Stomach (tissue), 9 donors: Measurements from ENCODE around the gene SNPH. TPM values are rescaled to one million over a fixed set of nuclear protein-coding genes. Genes with fewer than 3 reads are reported as not detected.
A peak's percentile ranks its signal among the peaks of the same experiment; 100 is the strongest.

Experiments
- DNase-seq, 2 donors: peaks; one replicate each; pipeline versions ENCODE4 v3.0.0 to v3.0.0-alpha.2; 2013 to 2019
- H3K27ac ChIP-seq, 5 donors: fragments of 200-600 bp in 4 of 5; sonication (generic) in 4 of 5; one replicate each; pipeline ENCODE4 v1.5.1; 2013 to 2019; ENCODE audit warnings: mild to moderate bottlenecking in 1 of 5, moderate library complexity in 1 of 5
- H3K27me3 ChIP-seq, 3 donors: fragments of 200-600 bp; sonication (generic); one replicate each; pipeline ENCODE4 v1.5.1; 2017 to 2019; ENCODE audit warnings: mixed run types in 1 of 3
- H3K36me3 ChIP-seq, 4 donors: fragments of 200-600 bp; sonication (generic); 1 replicate in 3 of 4; 2 replicates in 1 of 4; pipeline ENCODE4 v1.5.1; 2016 to 2019
- H3K4me1 ChIP-seq, 4 donors: fragments of 200-600 bp; sonication (generic); one replicate each; pipeline ENCODE4 v1.5.1; 2016 to 2019
- H3K4me3 ChIP-seq, 4 donors: fragments of 200-600 bp; sonication (generic) in 3 of 4; one replicate each; pipeline ENCODE4 v1.5.1; 2016 to 2019; ENCODE audit warnings: mild to moderate bottlenecking in 1 of 4
- H3K9me3 ChIP-seq, 4 donors: fragments of 200-600 bp; sonication (generic); one replicate each; pipeline ENCODE4 v1.5.1; 2016 to 2019
- CTCF ChIP-seq, 7 experiments: fragments of 450-650 bp in 4 of 7; fragments of 200-600 bp in 3 of 7; sonication (generic) in 3 of 7; IDR thresholded peaks; one replicate each; pipeline ENCODE4 v1.5.1; 2016 to 2019; ENCODE audit warnings: antibody characterized with exemption in 7 of 7, control low read depth in 2 of 7, mild to moderate bottlenecking in 1 of 7
- EP300 ChIP-seq: sonication (generic); formaldehyde crosslinking; IDR thresholded peaks from one replicate; pipeline ENCODE4 v1.6.1; 2017; ENCODE audit warnings: antibody characterized with exemption
- POLR2A ChIP-seq, 4 donors: fragments of 450-650 bp; IDR thresholded peaks; one replicate each; pipeline ENCODE4 v1.6.1; 2016; ENCODE audit warnings: antibody characterized with exemption in 4 of 4, control low read depth in 2 of 4, mild to moderate bottlenecking in 1 of 4, moderate library complexity in 1 of 4
- POLR2AphosphoS5 ChIP-seq, 3 donors: sonication (generic); formaldehyde crosslinking; IDR thresholded peaks; one replicate each; pipeline ENCODE4 v1.6.1; 2016; ENCODE audit warnings: antibody characterized with exemption in 3 of 3
- WGBS, 5 donors: extraction: QIAGEN DNeasy Blood & Tissue Kit in 3 of 5; methylation state at CpG; one replicate each; pipeline versions ENCODE4 v1.1.5 to v1.1.7; 2013 to 2018; 5-methylcytosine and 5-hydroxymethylcytosine counted together
- intact Hi-C: fragments of 100-400 bp; cut with DNase I; formaldehyde crosslinking; loops from one replicate; pipeline ENCODE4 v1.15.1; 2023; ENCODE audit warnings: low total_unique reads
- polyA plus RNA-seq, 3 donors: library from polyadenylated mRNA; stranded (reverse); fragments of 200-250 nt; gene quantifications; one replicate each; pipeline ENCODE4 v1.2.3, GENCODE V29; 2013
- total RNA-seq, 5 donors: library from RNA; depleted of rRNA; stranded (reverse); fragments of >200 nt; gene quantifications; one replicate each; pipeline versions ENCODE4 v1.1.0 to v1.2.3, GENCODE V29; 2014 to 2016
- donor health status: healthy with polysubstance abuse.
- donor health status: Bipolar disorder and iron deficiency.
- donor health status: healthy.

The SNPH gene
- total and polyA plus RNA-seq, 8 donors: 1.8 to 15.6 (median 3.9) TPM

GRCh38 chr20:1287306-1287705 is 21.2 kb downstream of the SNPH start:
- no peak for DNase-seq
- peaks cover 0 to 18% (median 12%) of the 10 kb centered on the region in 4 donors for H3K4me1 ChIP-seq
- WGBS, 5 donors: 78 to 94% (median 89%) methylated on average over 1 of the region's 1 CpG
- H3K4me3 ChIP-seq: no peak overlapping the region
- no peak overlapping the region for H3K27ac ChIP-seq
- H3K36me3 ChIP-seq: no peaks in the 10 kb centered on the region
- H3K9me3 ChIP-seq: no peaks in the 10 kb centered on the region
- TF ChIP-seq POLR2AphosphoS5 (IDR thresholded peaks at IDR 0.05): no peak
- TF ChIP-seq POLR2A (IDR thresholded peaks at IDR 0.05): no peak
- TF ChIP-seq EP300: no peak
- TF ChIP-seq CTCF (IDR thresholded peaks at IDR 0.05): no peak
- intact Hi-C loops: no loop called here
- no peaks in the 10 kb centered on the region for H3K27me3 ChIP-seq

GRCh38 chr20:1287787-1288569 is 21.9 kb downstream of the SNPH start:
- Histone ChIP-seq H3K4me1 (peaks cover 0 to 18% (median 9%) of the 10 kb centered on the region in 4 donors), H3K36me3 (no peaks in the 10 kb centered on the region), H3K4me3 (no peak overlapping the region), H3K27me3 (no peaks in the 10 kb centered on the region), H3K9me3 (no peaks in the 10 kb centered on the region), H3K27ac (no peak overlapping the region)
- WGBS, 5 donors: 83 to 88% (median 87%) methylated on average over 11 of the region's 11 CpGs
- no peak for DNase-seq
- TF ChIP-seq POLR2AphosphoS5 (IDR thresholded peaks at IDR 0.05) (no peak), CTCF (IDR thresholded peaks at IDR 0.05) (no peak), EP300 (no peak), POLR2A (IDR thresholded peaks at IDR 0.05) (no peak)
- intact Hi-C loops: no loop called here

GRCh38 chr20:1291191-1291741 is 25.2 kb downstream of the SNPH start:
- intact Hi-C loops: no loop called here

GRCh38 chr20:1292620-1293019 is 26.5 kb downstream of the SNPH start:
- Histone ChIP-seq H3K9me3 (no peaks in the 10 kb centered on the region), H3K36me3 (peaks cover 0 to 27% (median 14%) of the 10 kb centered on the region in 4 donors), H3K27me3 (no peaks in the 10 kb centered on the region), H3K4me1 (peaks cover 0 to 9% (median 3%) of the 10 kb centered on the region in 4 donors), H3K4me3 (no peak overlapping the region), H3K27ac (no peak overlapping the region)
- no peak for TF ChIP-seq POLR2A (IDR thresholded peaks at IDR 0.05)
- WGBS, 5 donors: 85 to 93% (median 92%) methylated on average over 1 of the region's 1 CpG
- intact Hi-C loops: no loop called here
- no peak for DNase-seq

More at GRCh38 chr20:1291191-1291741, 25.2 kb downstream of the SNPH start:
- no peaks in the 10 kb centered on the region for H3K27me3 ChIP-seq
- no peak for DNase-seq
- H3K36me3 ChIP-seq: peaks cover 0 to 13% (median 3%) of the 10 kb centered on the region in 4 donors
- peak overlapping the region in 3 of 5 donors; percentile 2 to 22 (median 14) for H3K27ac ChIP-seq
- TF ChIP-seq POLR2AphosphoS5 (IDR thresholded peaks at IDR 0.05) (no peak), CTCF (IDR thresholded peaks at IDR 0.05) (no peak), EP300 (no peak), POLR2A (IDR thresholded peaks at IDR 0.05) (no peak)
- WGBS, 5 donors: 59 to 82% (median 74%) methylated on average over 5 of the region's 5 CpGs
- H3K4me1 ChIP-seq: peaks cover 0 to 9% (median 3%) of the 10 kb centered on the region in 4 donors
- H3K4me3 ChIP-seq: no peak overlapping the region
- H3K9me3 ChIP-seq: no peaks in the 10 kb centered on the region
